ENCODE results near the gene FXYD3. TPM values are rescaled to one million over a fixed set of nuclear protein-coding genes. Genes with fewer than 3 reads are reported as not detected.

The FXYD3 gene
- polyA plus RNA-seq, 1 of the 3 experiments (the other 2 are of a cell fraction) = not detected

GRCh38 chr19:35155981-35156672 is 40.5 kb downstream of the FXYD3 start:
- Histone ChIP-seq H3K4me3 (ENCODE audit: low read depth in 2 of 2, low read length in 1 of 2) (peak overlapping the region; percentile 62 to 90; a peak in 3 of 4 replicates), H3K9me2 (no peaks in the 10 kb centered on the region), H3K27me3 (ENCODE audit: insufficient read depth) (no peaks in the 10 kb centered on the region), H3K9ac (peak overlapping the region; percentile 90; the same call in 1 of the 2 replicates), H3K36me3 (replicated peaks in 1 of 2; ENCODE audit: control insufficient read depth in 1 of 2, insufficient read depth in 2 of 2, low read length in 1 of 2) (peaks cover 3 to 21% of the 10 kb centered on the region in 2 experiments), H3K4me1 (ENCODE audit: control insufficient read depth in 1 of 2, insufficient read depth in 2 of 2, low read depth in 1 of 2, low read length in 1 of 2) (peaks cover 0 to 3% of the 10 kb centered on the region in 2 experiments; a peak in 2 of 4 replicates), H3K27ac (ENCODE audit: low read depth in 2 of 2, low read length in 1 of 2) (no peak overlapping the region), H2AFZ (ENCODE audit: low read depth) (no peak overlapping the region), H3K4me2 (peak overlapping the region; percentile 98), H4K20me1 (ENCODE audit: insufficient read depth) (no peaks in the 10 kb centered on the region), H3K79me2 (ENCODE audit: insufficient read depth) (peaks cover 19% of the 10 kb centered on the region), H3F3A (replicated peaks; ENCODE audit: insufficient read depth) (peaks cover 4% of the 10 kb centered on the region), H3K9me3 (no peaks in the 10 kb centered on the region)
- TF ChIP-seq, protein P1, sequence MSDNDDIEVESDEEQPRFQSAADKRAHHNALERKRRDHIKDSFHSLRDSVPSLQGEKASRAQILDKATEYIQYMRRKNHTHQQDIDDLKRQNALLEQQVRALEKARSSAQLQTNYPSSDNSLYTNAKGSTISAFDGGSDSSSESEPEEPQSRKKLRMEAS (IDR thresholded peaks at IDR 0.05; ENCODE audit: low read depth) = no peak
- TF ChIP-seq SIN3A (IDR thresholded peaks at IDR 0.05; ENCODE audit: borderline replicate concordance, low read depth, low read length) = no peak
- TF ChIP-seq TAF1 (IDR thresholded peaks at IDR 0.05; ENCODE audit: borderline replicate concordance, low read depth, low read length) = no peak
- no peak for TF ChIP-seq ELF1 (IDR thresholded peaks at IDR 0.05)
- no peak for TF ChIP-seq GABPA (IDR thresholded peaks at IDR 0.05; ENCODE audit: low read depth)
- TF ChIP-seq FOSL2 (IDR thresholded peaks at IDR 0.05; ENCODE audit: borderline replicate concordance, low read depth) = no peak
- no peak for TF ChIP-seq TCF12 (IDR thresholded peaks at IDR 0.05)
- no peak for TF ChIP-seq RAD21 (IDR thresholded peaks at IDR 0.05; ENCODE audit: low read length)
- no peak for TF ChIP-seq EZH2phosphoT487 (IDR thresholded peaks at IDR 0.05; ENCODE audit: borderline replicate concordance, low read depth)
- no peak for TF ChIP-seq NFIC (IDR thresholded peaks at IDR 0.05; ENCODE audit: borderline replicate concordance)
- TF ChIP-seq, protein P2, sequence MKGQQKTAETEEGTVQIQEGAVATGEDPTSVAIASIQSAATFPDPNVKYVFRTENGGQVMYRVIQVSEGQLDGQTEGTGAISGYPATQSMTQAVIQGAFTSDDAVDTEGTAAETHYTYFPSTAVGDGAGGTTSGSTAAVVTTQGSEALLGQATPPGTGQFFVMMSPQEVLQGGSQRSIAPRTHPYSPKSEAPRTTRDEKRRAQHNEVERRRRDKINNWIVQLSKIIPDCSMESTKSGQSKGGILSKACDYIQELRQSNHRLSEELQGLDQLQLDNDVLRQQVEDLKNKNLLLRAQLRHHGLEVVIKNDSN (IDR thresholded peaks at IDR 0.05; ENCODE audit: borderline replicate concordance, low read depth) = no peak
- no peak for TF ChIP-seq PBX3 (IDR thresholded peaks at IDR 0.05)
- CTCF ChIA-PET = no interaction called here
- 65% methylated on average over 6 of the region's 6 CpGs for WGBS (ENCODE audit: low lambda C conversion rate)
- no peak for DNase-seq
- POLR2A ChIA-PET = no interaction called here

DNA sequence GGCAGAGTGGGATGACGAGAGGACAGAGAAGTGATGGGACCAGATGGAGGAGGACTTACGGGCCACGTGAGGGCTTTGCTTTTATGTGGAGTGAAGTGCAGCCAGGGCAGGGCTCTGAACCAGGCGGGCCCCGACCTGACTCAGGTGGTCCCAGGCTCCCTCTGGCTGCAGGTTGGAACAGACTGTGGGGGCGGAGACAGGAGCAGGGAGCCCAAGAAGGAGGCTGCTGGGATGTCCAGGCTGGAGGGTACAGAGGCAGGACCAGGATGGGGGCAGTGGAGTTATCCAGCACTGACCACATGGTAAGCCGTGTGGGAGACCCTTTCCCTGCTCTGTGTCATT is 41.0 kb downstream of the FXYD3 start:
- CTCF ChIA-PET = no interaction called here

More for the DNA sequence above, 41.0 kb downstream of the FXYD3 start:
- Histone ChIP-seq H2AFZ (ENCODE audit: low read depth) (no peak overlapping the region), H3K79me2 (ENCODE audit: insufficient read depth) (peaks cover 19% of the 10 kb centered on the region), H3K27me3 (ENCODE audit: insufficient read depth) (no peaks in the 10 kb centered on the region), H3K9me3 (no peaks in the 10 kb centered on the region), H4K20me1 (ENCODE audit: insufficient read depth) (no peaks in the 10 kb centered on the region), H3K4me1 (ENCODE audit: control insufficient read depth in 1 of 2, insufficient read depth in 2 of 2, low read depth in 1 of 2, low read length in 1 of 2) (peaks cover 0 to 3% of the 10 kb centered on the region in 2 experiments; a peak in 2 of 4 replicates), H3K9me2 (no peaks in the 10 kb centered on the region), H3K36me3 (replicated peaks in 1 of 2; ENCODE audit: control insufficient read depth in 1 of 2, insufficient read depth in 2 of 2, low read length in 1 of 2) (peaks cover 3 to 27% of the 10 kb centered on the region in 2 experiments), H3K4me3 (ENCODE audit: low read depth in 2 of 2, low read length in 1 of 2) (no peak overlapping the region), H3K27ac (ENCODE audit: low read depth in 2 of 2, low read length in 1 of 2) (no peak overlapping the region), H3K4me2 (no peak overlapping the region), H3K9ac (no peak overlapping the region), H3F3A (replicated peaks; ENCODE audit: insufficient read depth) (peaks cover 4% of the 10 kb centered on the region)
- no peak for TF ChIP-seq MEF2A (IDR thresholded peaks at IDR 0.05; ENCODE audit: borderline replicate concordance, low read depth)
- 81% methylated on average over 7 of the region's 7 CpGs for WGBS (ENCODE audit: low lambda C conversion rate)
- no peak for DNase-seq
- POLR2A ChIA-PET = no interaction called here

Measured in SK-N-SH (cell line).